HG03565 (cell line): Measurements from ENCODE around the gene TCEANC2.
"Not testable (repeated sequence)": the region's sequence is repeated elsewhere in the genome, so short reads cannot be mapped to it uniquely, and the experiment has no call there.

ENCODE experiments used
- ATAC-seq: cut with Tn5 transposase; IDR thresholded peaks from one replicate; pipeline ENCODE4 v1.9.1; 2021; ENCODE audit warnings: mild to moderate bottlenecking, moderate library complexity; ENCODE audit not compliant: unreplicated experiment

TCEANC2 gene

GRCh38 chr1:54052934-54053744 is at the start of gene TCEANC2, which contains the start of gene TMEM59:
Gene TCEANC2, plus strand, starts transcription at chr1:54053608. Its CDS starts 815 bp downstream, at chr1:54054423.
Gene TMEM59, minus strand, starts transcription at chr1:54053204. Its CDS starts 16 bp downstream, at chr1:54053188.
- peak; percentile 90 for ATAC-seq

GRCh38 chr1:54003750-54004480 is 49.5 kb upstream of the TCEANC2 start:
- ATAC-seq = not testable (repeated sequence)

- ATAC-seq = no peak
Observed at GRCh38 chr1:54004481-54005049, 48.8 kb upstream of the TCEANC2 start.

- no peak for ATAC-seq
Observed at GRCh38 chr1:54006508-54006907, 46.9 kb upstream of the TCEANC2 start.

DNA sequence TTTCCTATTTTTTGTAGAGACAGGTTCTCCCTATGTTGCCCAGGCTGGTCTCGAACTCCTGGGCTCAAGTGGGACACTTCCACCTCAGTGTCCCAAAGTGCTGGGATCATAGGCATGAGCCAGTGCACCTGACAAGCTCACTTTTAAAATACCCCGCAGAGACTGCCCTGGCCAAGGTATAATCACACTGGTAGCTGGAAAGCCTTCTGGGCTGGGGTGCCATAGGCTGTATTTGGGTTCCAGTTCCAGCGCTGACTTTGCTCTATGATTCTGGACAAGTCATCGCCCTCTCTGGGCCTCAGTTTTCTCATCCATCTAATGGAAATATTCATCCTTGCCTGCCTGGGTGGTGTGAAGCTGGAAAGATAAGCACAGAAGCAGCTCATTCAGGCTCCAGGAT is 45.8 kb upstream of the TCEANC2 start:
- no peak for ATAC-seq

- no peak for ATAC-seq
Observed at GRCh38 chr1:54008876-54009275, 44.5 kb upstream of the TCEANC2 start.

DNA sequence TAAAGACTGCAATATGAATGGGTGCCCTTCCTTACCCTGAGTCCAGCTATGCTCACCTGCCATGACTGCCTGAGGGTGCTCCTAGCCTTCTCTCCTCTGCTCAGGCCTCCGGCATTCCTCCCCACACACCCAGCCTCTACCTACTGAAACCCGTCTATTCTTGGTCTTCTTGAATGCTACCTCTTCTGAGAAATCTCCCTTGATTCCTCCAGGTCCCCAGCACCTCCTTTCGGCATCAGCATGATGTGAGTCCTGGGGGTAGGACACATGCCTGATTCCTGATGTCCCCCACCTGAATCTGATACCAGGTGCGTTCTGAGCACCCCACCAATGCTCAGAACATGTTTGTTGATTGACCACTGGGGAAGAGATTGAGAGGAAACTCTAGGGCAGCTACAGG is 44.0 kb upstream of the TCEANC2 start:
- no peak for ATAC-seq

GRCh38 chr1:54010415-54011117 is 42.8 kb upstream of the TCEANC2 start:
- ATAC-seq = no peak

DNA sequence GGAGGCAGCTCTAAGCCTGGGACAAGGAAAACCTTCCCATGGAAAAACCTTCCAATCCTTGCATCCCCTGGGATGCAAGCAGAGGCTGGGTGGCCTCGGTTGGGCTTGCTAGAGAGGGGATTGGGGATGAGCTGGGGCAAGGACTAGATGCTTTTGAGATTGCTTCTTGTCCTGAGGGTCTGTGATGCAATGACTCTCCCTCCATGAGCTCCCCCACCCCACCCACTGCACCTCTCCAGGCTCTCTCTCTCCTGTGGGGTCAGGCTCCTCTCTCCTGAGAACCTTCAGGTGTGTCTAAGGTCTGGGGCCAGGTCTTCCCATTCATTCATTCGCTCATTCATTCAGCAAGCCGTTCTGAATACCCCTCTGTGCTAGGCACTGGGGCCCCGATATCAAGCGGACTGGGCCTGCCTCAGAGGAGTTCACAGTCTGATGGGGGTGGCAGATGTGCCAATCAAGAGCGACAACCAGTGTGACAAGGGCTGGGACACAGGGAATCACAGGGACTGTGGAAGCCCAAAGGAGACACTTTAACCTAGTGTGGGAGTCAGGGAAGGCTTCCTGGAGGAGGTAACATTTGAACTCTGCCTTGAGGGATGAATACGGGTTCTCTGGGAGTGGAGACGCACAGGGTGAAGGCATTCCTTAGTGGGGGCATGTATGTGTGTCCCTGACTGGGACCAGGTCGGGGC is 41.9 kb upstream of the TCEANC2 start:
- no peak for ATAC-seq

DNA sequence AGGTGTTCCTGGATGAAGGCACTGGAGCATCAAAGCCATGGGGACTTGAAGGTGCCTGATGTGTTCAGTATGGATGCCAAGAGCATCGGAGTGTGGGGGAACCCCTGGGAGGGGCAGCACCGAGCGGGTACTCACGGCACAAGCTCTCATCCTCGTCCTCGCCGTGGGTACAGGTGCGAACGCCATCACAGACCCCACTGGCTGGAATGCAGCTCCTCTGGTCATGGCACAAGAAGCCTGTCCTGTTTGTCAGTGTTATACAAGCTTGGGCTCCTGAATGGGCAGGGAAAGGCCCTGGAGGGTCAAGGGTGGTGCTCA is 41.4 kb upstream of the TCEANC2 start:
- ATAC-seq = no peak

- no peak for ATAC-seq
Observed at GRCh38 chr1:54012863-54013262, 40.5 kb upstream of the TCEANC2 start.

GRCh38 chr1:54013393-54014008 is 39.9 kb upstream of the TCEANC2 start:
- no peak for ATAC-seq

GRCh38 chr1:54014009-54014629 is 39.3 kb upstream of the TCEANC2 start:
- ATAC-seq = no peak

GRCh38 chr1:54016343-54017282 is 36.8 kb upstream of the TCEANC2 start:
- no peak for ATAC-seq

DNA sequence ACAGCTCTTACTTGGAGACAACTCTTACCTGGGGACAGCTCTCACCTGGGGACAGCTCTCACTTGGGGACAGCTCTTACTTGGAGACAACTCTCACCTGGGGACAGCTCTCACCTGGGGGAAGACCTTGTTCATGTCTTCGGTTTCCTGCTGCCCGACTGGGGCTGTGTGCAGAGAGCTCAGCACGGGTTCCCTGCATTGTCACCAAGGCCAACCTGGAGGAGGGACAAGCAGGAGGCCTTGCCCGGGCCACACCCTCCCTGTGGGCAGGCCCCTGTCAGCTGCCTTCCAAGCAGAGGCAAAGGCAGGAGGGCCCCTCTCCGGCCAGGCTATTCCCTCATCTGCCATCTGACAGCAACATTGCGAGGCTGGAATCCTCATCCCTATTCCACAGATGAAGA is 35.4 kb upstream of the TCEANC2 start, which contains the start of gene LDLRAD1:
LDLRAD1 (minus strand) TSS at position 208 of the 400 bp plus-strand sequence; CDS start at position 134, 74 bp downstream.
- ATAC-seq = no peak

DNA sequence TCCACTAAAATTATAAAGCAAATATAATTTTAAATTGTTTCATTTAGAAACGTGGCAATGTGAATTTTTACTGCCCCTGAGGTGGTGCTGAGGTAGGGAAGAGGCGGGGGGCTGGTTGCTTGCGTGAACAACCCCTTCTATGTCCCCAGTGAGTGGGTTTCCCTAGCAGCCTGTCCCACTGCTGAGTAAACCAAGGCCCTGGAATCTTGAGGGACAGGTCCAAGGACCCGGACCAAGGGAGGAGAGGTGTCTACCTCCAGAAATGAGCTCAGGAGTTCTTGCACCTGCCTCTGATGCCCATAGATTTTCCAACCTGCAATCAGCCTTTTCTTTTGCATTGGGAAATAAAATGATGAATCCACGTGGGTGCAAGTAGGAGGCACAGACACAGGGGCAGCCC is 34.8 kb upstream of the TCEANC2 start:
- ATAC-seq = no peak

DNA sequence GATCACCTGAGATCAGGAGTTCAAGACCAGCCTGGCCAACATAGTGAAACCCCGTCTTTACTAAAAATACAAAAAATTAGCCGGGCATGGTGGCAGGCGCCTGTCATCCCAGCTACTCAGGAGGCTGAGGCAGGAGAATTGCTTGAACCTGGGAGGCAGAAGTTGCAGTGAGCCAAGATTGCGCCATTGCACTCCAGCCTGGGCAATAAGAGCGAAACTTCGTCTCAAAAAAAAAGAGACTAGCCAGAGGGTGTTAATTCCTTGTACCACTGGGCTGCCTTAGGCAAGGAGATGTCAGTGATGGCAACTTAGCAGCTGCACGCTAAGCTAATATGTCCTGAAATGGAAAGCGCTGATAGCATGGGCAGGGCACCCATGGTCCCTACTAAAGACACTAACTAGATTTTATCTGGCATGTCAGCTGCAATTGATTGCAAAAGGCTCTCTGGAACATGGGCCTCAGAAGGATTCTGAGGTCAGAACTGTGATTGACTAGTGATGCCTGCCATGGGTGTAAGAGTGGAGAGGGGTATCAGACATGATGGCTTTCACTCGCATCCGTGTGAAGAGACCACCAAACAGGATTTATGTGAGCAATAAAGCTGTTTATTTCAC is 33.7 kb upstream of the TCEANC2 start:
- ATAC-seq = not testable (repeated sequence)

DNA sequence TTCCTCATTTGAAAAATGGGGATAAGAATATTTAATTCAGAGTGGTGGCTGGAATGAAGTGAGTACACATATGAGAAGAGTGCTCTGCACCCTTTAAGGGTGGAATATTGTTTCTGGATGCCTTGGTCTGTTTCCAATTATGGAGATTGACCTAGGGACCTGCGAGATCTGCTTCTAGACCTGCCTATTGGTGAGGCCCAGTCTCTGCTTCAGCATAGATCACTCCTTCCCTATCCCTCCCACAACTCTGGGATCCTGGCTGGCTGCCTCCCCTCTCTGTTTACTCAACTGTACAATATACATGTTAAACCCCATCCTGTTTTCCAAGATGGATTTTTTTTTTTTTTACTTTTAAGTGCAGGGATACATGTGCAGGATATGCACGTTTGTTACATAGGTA is 29.1 kb upstream of the TCEANC2 start:
- no peak for ATAC-seq
